Left lung (tissue), 10 donors: ENCODE measurements around the gene CYP4F22. TPM values are rescaled to one million over a fixed set of nuclear protein-coding genes. Genes with fewer than 3 reads are reported as not detected.

Source experiments
- ATAC-seq: fragments of 200-7000 bp; cut with Tn5 transposase; one replicate; pipeline ENCODE4 v1.9.1; 2020; ENCODE audit warnings: moderate library complexity
- DNase-seq, 4 donors: peaks; one replicate each; pipeline ENCODE4 v3.0.0-alpha.2; 2013 to 2020
- H3K27ac ChIP-seq, 2 donors: fragments of 200-600 bp; sonication (generic) in 1 of 2; one replicate each; pipeline versions ENCODE4 v1.5.0 to v1.8.0; 2020 to 2021
- H3K27me3 ChIP-seq, 2 donors: fragments of 200-600 bp; sonication (generic) in 1 of 2; one replicate each; pipeline versions ENCODE4 v1.5.0 to v1.8.0; 2020 to 2021
- H3K36me3 ChIP-seq, 2 donors: fragments of 200-600 bp; sonication (generic) in 1 of 2; one replicate each; pipeline versions ENCODE4 v1.5.0 to v1.8.0; 2020 to 2021
- H3K4me1 ChIP-seq, 2 donors: fragments of 200-600 bp; one replicate each; pipeline ENCODE4 v1.8.0; 2021
- H3K4me3 ChIP-seq, 2 donors: fragments of 200-600 bp; sonication (generic) in 1 of 2; one replicate each; pipeline versions ENCODE4 v1.5.0 to v1.8.0; 2020 to 2021; ENCODE audit warnings: mild to moderate bottlenecking in 1 of 2
- H3K9me3 ChIP-seq, 2 donors: fragments of 200-600 bp; sonication (generic) in 1 of 2; one replicate each; pipeline versions ENCODE4 v1.5.0 to v1.8.0; 2020 to 2021
- CTCF ChIP-seq, 2 donors: fragments of 200-600 bp; sonication (generic) in 1 of 2; IDR thresholded peaks; one replicate each; pipeline versions ENCODE4 v1.5.0 to v1.8.0; 2021; ENCODE audit warnings: antibody characterized with exemption in 2 of 2
- intact Hi-C, 2 donors: fragments of 100-400 bp; cut with DNase I; formaldehyde crosslinking; loops; one replicate each; pipeline versions ENCODE4 v1.11.2 to v1.14.2; 2022
- polyA plus RNA-seq, 6 donors: library from polyadenylated mRNA; unstranded; fragments of 120-200 nt; gene quantifications; one replicate each; pipeline ENCODE4 v1.2.1, GENCODE V29; 2013; ENCODE audit not compliant: insufficient read length in 6 of 6
- total RNA-seq, 2 donors: library from RNA; stranded (reverse); fragmentation: NEBNext Ultra II Directional; extraction: Animal tissue kit (Norgen Biotek cat#: 25700); gene quantifications; one replicate each; pipeline ENCODE4 v1.2.1, GENCODE V29; 2021
- donor health status: DM: no; HTN: yes; CAD: no.
- donor health status: DM: no; HTN: no; CAD: no.

CYP4F22 gene
- total and polyA plus RNA-seq, 8 donors: 0.07 to 0.15 TPM; not detected in 6

GRCh38 chr19:15555021-15555420 lies 46.7 kb downstream of the CYP4F22 start:
- Histone ChIP-seq H3K4me1 (peaks cover 0 to 25% of the 10 kb centered on the region in 2 donors), H3K27me3 (peaks cover 3 to 73% of the 10 kb centered on the region in 2 donors), H3K36me3 (no peaks in the 10 kb centered on the region), H3K27ac (no peak overlapping the region), H3K4me3 (no peak overlapping the region), H3K9me3 (no peaks in the 10 kb centered on the region)
- no peak for ATAC-seq
- intact Hi-C loops: loop anchor here in 1 of 2 donors (5.0 to 10.0 kb wide), 3 partner anchors 293 to 460 kb away; no protein-coding TSS in a partner anchor
- DNase-seq: no peak
- TF ChIP-seq CTCF (IDR thresholded peaks at IDR 0.05): no peak

- intact Hi-C loops: loop anchor here in 1 of 2 donors (5.0 to 10.0 kb wide), 3 partner anchors 294 to 461 kb away; no protein-coding TSS in a partner anchor
- peaks cover 6 to 73% of the 10 kb centered on the region in 2 donors for H3K27me3 ChIP-seq
- H3K4me3 ChIP-seq: peak overlapping the region; percentile 10 to 34
- TF ChIP-seq CTCF (IDR thresholded peaks at IDR 0.05): peak; percentile 51 to 62
- H3K36me3 ChIP-seq: no peaks in the 10 kb centered on the region
- peaks cover 0 to 20% of the 10 kb centered on the region in 2 donors for H3K4me1 ChIP-seq
- H3K9me3 ChIP-seq: no peaks in the 10 kb centered on the region
- peak; percentile 76 to 97 (median 90) for DNase-seq
- peak overlapping the region in 1 of 2 donors; percentile 28 for H3K27ac ChIP-seq
- peak; percentile 97 for ATAC-seq
Measured at GRCh38 chr19:15555759-15556633, 47.7 kb downstream of the CYP4F22 start.

GRCh38 chr19:15556634-15557181 lies 48.4 kb downstream of the CYP4F22 start:
- H3K27me3 ChIP-seq: peaks cover 6 to 73% of the 10 kb centered on the region in 2 donors
- no peak for ATAC-seq
- intact Hi-C loops: loop anchor here in 1 of 2 donors (5.0 to 10.0 kb wide), 3 partner anchors 294 to 462 kb away; no protein-coding TSS in a partner anchor
- H3K4me3 ChIP-seq: peak overlapping the region in 1 of 2 donors; percentile 34
- no peaks in the 10 kb centered on the region for H3K36me3 ChIP-seq
- H3K4me1 ChIP-seq: peaks cover 0 to 13% of the 10 kb centered on the region in 2 donors
- peak in 1 of 4 donors; percentile 28 for DNase-seq
- H3K9me3 ChIP-seq: no peaks in the 10 kb centered on the region
- H3K27ac ChIP-seq: no peak overlapping the region
- no peak for TF ChIP-seq CTCF (IDR thresholded peaks at IDR 0.05)

- TF ChIP-seq CTCF (IDR thresholded peaks at IDR 0.05): no peak
- intact Hi-C loops: loop anchor here in 1 of 2 donors (5.0 to 10.0 kb wide), 3 partner anchors 295 to 462 kb away; no protein-coding TSS in a partner anchor
- H3K4me1 ChIP-seq: peaks cover 0 to 13% of the 10 kb centered on the region in 2 donors
- H3K27me3 ChIP-seq: peaks cover 6 to 73% of the 10 kb centered on the region in 2 donors
- H3K27ac ChIP-seq: no peak overlapping the region
- DNase-seq (no peak), ATAC-seq (no peak)
- H3K9me3 ChIP-seq: no peaks in the 10 kb centered on the region
- H3K36me3 ChIP-seq: no peaks in the 10 kb centered on the region
- H3K4me3 ChIP-seq: no peak overlapping the region
Measured at GRCh38 chr19:15557223-15557622, 48.9 kb downstream of the CYP4F22 start.

GRCh38 chr19:15562145-15562544 lies 53.8 kb downstream of the CYP4F22 start:
- H3K9me3 ChIP-seq: no peaks in the 10 kb centered on the region
- intact Hi-C loops: no loop called here
- no peak overlapping the region for H3K4me3 ChIP-seq
- TF ChIP-seq CTCF (IDR thresholded peaks at IDR 0.05): no peak
- no peak for DNase-seq
- H3K4me1 ChIP-seq: no peaks in the 10 kb centered on the region
- no peak for ATAC-seq
- H3K27me3 ChIP-seq: peaks cover 6 to 61% of the 10 kb centered on the region in 2 donors
- no peak overlapping the region for H3K27ac ChIP-seq
- H3K36me3 ChIP-seq: no peaks in the 10 kb centered on the region
